WTC11 (cell line): ENCODE data around the gene CCDC80. TPM values are rescaled to one million over a fixed set of nuclear protein-coding genes. Genes with fewer than 3 reads are reported as not detected.

Source experiments
- ATAC-seq: fragments of 200-7000 bp; cut with Tn5 transposase; 2 replicates; pipeline ENCODE4 v1.10.0; 2021; ENCODE audit warnings: mild to moderate bottlenecking, moderate library complexity
- CTCF ChIA-PET: fragments of 300-600 bp; sonication (Branson Sonifier 250); formaldehyde crosslinking; loops from one replicate; lab custom pipeline; 2021; ENCODE audit warnings: antibody characterized with exemption; lab: Charles Lee
- POLR2A ChIA-PET: fragments of 350-600 bp; sonication (Branson Sonifier 250); formaldehyde crosslinking; loops from one replicate; lab custom pipeline; 2021; ENCODE audit warnings: antibody characterized with exemption; lab: Charles Lee
- DNase-seq: peaks from one replicate; pipeline ENCODE4 v3.0.0; 2021; ENCODE audit warnings: low spot score
- H3K27ac Mint-ChIP-seq: 2 replicates; pipeline ENCODE4 v1.8.0; 2021; ENCODE audit warnings: mixed read lengths
- H3K27me3 Mint-ChIP-seq: 2 replicates; pipeline ENCODE4 v1.8.0; 2021; ENCODE audit warnings: low read depth, mild to moderate bottlenecking, moderate library complexity, mixed read lengths
- H3K36me3 Mint-ChIP-seq: 2 replicates; pipeline ENCODE4 v1.8.0; 2021; ENCODE audit warnings: mixed read lengths
- H3K4me1 Mint-ChIP-seq: 2 replicates; pipeline ENCODE4 v1.8.0; 2022; ENCODE audit warnings: mixed read lengths
- H3K4me3 Mint-ChIP-seq: 2 replicates; pipeline ENCODE4 v1.8.0; 2021; ENCODE audit warnings: mild to moderate bottlenecking, moderate library complexity, mixed read lengths
- H3K9me3 Mint-ChIP-seq: 2 replicates; pipeline ENCODE4 v1.8.0; 2021; ENCODE audit warnings: mixed read lengths
- CREM ChIP-seq: sonication (generic); formaldehyde crosslinking; IDR thresholded peaks from 2 replicates; pipeline ENCODE4 v1.8.1; 2022; ENCODE audit warnings: mild to moderate bottlenecking, missing genetic modification reagents, moderate library complexity
- EMX1 ChIP-seq: fragments of 250-450 bp; sonication (Bioruptor Pico); IDR thresholded peaks from 2 replicates; pipeline ENCODE4 v1.8.0; 2021; ENCODE audit warnings: mild to moderate bottlenecking
- FOXJ3 ChIP-seq: sonication (generic); formaldehyde crosslinking; IDR thresholded peaks from 2 replicates; pipeline ENCODE4 v1.9.0; 2021; ENCODE audit warnings: missing genetic modification reagents, mild to moderate bottlenecking, borderline replicate concordance
- FOXK1 ChIP-seq: sonication (generic); formaldehyde crosslinking; IDR thresholded peaks from 2 replicates; pipeline ENCODE4 v1.8.0; 2022; ENCODE audit warnings: mild to moderate bottlenecking, moderate library complexity, missing genetic modification reagents
- FOXP4 ChIP-seq: sonication (generic); formaldehyde crosslinking; IDR thresholded peaks from 2 replicates; pipeline ENCODE4 v1.8.0; 2022; ENCODE audit warnings: mild to moderate bottlenecking, missing genetic modification reagents
- GRHL2 ChIP-seq: fragments of 250-450 bp; sonication (Bioruptor Pico); IDR thresholded peaks from 2 replicates; pipeline ENCODE4 v1.8.0; 2022; ENCODE audit warnings: mild to moderate bottlenecking, moderate library complexity; ENCODE audit not compliant: insufficient replicate concordance, severe bottlenecking
- HMGA2 ChIP-seq: fragments of 250-450 bp; sonication (Bioruptor Pico); IDR thresholded peaks from 2 replicates; pipeline ENCODE4 v1.4.0; 2021; ENCODE audit warnings: mild to moderate bottlenecking, moderate library complexity
- IRF2 ChIP-seq: sonication (generic); formaldehyde crosslinking; IDR thresholded peaks from 2 replicates; pipeline ENCODE4 v1.8.0; 2022; ENCODE audit warnings: low read depth, missing genetic modification reagents, borderline replicate concordance
- MXD4 ChIP-seq: fragments of 250-450 bp; sonication (Bioruptor Pico); IDR thresholded peaks from 2 replicates; pipeline ENCODE4 v1.8.0; 2021; ENCODE audit warnings: mild to moderate bottlenecking, moderate library complexity, borderline replicate concordance
- NR2C2 ChIP-seq: sonication (generic); formaldehyde crosslinking; IDR thresholded peaks from 2 replicates; pipeline ENCODE4 v1.8.0; 2022; ENCODE audit warnings: mild to moderate bottlenecking, missing genetic modification reagents
- NR3C1 ChIP-seq: sonication (generic); formaldehyde crosslinking; conservative IDR thresholded peaks from 2 replicates; pipeline ENCODE4 v1.8.1; 2023; ENCODE audit warnings: low read depth, mild to moderate bottlenecking, missing genetic modification reagents
- OVOL2 ChIP-seq: fragments of 250-450 bp; sonication (Bioruptor Pico); IDR thresholded peaks from 2 replicates; pipeline ENCODE4 v1.9.0; 2021; ENCODE audit warnings: mild to moderate bottlenecking, borderline replicate concordance
- SMAD3 ChIP-seq: sonication (generic); formaldehyde crosslinking; IDR thresholded peaks from 2 replicates; pipeline ENCODE4 v1.8.0; 2022; ENCODE audit warnings: missing genetic modification reagents, mild to moderate bottlenecking, borderline replicate concordance
- SMAD4 ChIP-seq: sonication (generic); formaldehyde crosslinking; IDR thresholded peaks from 2 replicates; pipeline ENCODE4 v1.8.0; 2022; ENCODE audit warnings: mild to moderate bottlenecking, missing genetic modification reagents
- SP1 ChIP-seq: sonication (generic); formaldehyde crosslinking; conservative IDR thresholded peaks from 2 replicates; pipeline ENCODE4 v1.8.1; 2022; ENCODE audit warnings: missing genetic modification reagents
- TCF7 ChIP-seq: sonication (generic); formaldehyde crosslinking; IDR thresholded peaks from 2 replicates; pipeline ENCODE4 v1.8.0; 2022; ENCODE audit warnings: mild to moderate bottlenecking, low read depth, missing genetic modification reagents, moderate library complexity
- ZBTB43 ChIP-seq: sonication (generic); formaldehyde crosslinking; IDR thresholded peaks from 2 replicates; pipeline ENCODE4 v1.8.1; 2023; ENCODE audit warnings: mild to moderate bottlenecking, missing genetic modification reagents
- ZNF138 ChIP-seq: sonication (generic); formaldehyde crosslinking; conservative IDR thresholded peaks from 2 replicates; pipeline ENCODE4 v1.8.1; 2022; ENCODE audit warnings: mild to moderate bottlenecking, moderate library complexity, missing genetic modification reagents
- ZNF317 ChIP-seq: sonication (generic); formaldehyde crosslinking; IDR thresholded peaks from 2 replicates; pipeline ENCODE4 v1.8.1; 2023; ENCODE audit warnings: low read depth, mild to moderate bottlenecking, moderate library complexity, missing genetic modification reagents, borderline replicate concordance
- ZNF416 ChIP-seq: fragments of 250-450 bp; sonication (Bioruptor Pico); IDR thresholded peaks from 2 replicates; pipeline ENCODE4 v1.9.0; 2021; ENCODE audit warnings: mild to moderate bottlenecking, inconsistent platforms
- ZNF423 ChIP-seq: fragments of 250-450 bp; sonication (Bioruptor Pico); IDR thresholded peaks from 2 replicates; pipeline ENCODE4 v2.1.2; 2022; ENCODE audit warnings: mild to moderate bottlenecking, moderate library complexity
- ZNF671 ChIP-seq: fragments of 250-450 bp; sonication (Bioruptor Pico); IDR thresholded peaks from 2 replicates; pipeline ENCODE4 v1.8.0; 2021; ENCODE audit warnings: mild to moderate bottlenecking
- ZSCAN18 ChIP-seq: fragments of 250-450 bp; sonication (Bioruptor Pico); IDR thresholded peaks from 2 replicates; pipeline ENCODE4 v2.1.2; 2022; ENCODE audit warnings: mild to moderate bottlenecking, moderate library complexity
- total RNA-seq: library from RNA; stranded (reverse); gene quantifications from 3 replicates; pipeline ENCODE4 v1.2.3, GENCODE V29; 2021
- TF ChIP-seq, protein P1 (sequence below): sonication (generic); formaldehyde crosslinking; IDR thresholded peaks from 2 replicates; pipeline ENCODE4 v1.8.1; 2023; ENCODE audit warnings: mild to moderate bottlenecking, missing genetic modification reagents, moderate library complexity

CCDC80 gene
- total RNA-seq, 1 experiment from 2014 or later: 10.9 TPM

GRCh38 chr3:112629425-112629824 lies 11.5 kb downstream of the CCDC80 start (continued):
- TF ChIP-seq FOXP4 (CRISPR knock-in tag) (no peak), EMX1 (CRISPR knock-in tag) (no peak), SP1 (no peak), ZBTB43 (no peak), ZNF138 (CRISPR knock-in tag) (no peak), IRF2 (CRISPR knock-in tag) (no peak), OVOL2 (CRISPR knock-in tag) (no peak), CREM (CRISPR knock-in tag) (no peak), MXD4 (no peak), HMGA2 (no peak)
- TF ChIP-seq, protein P1, sequence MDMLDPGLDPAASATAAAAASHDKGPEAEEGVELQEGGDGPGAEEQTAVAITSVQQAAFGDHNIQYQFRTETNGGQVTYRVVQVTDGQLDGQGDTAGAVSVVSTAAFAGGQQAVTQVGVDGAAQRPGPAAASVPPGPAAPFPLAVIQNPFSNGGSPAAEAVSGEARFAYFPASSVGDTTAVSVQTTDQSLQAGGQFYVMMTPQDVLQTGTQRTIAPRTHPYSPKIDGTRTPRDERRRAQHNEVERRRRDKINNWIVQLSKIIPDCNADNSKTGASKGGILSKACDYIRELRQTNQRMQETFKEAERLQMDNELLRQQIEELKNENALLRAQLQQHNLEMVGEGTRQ (CRISPR knock-in tag): no peak

DNA sequence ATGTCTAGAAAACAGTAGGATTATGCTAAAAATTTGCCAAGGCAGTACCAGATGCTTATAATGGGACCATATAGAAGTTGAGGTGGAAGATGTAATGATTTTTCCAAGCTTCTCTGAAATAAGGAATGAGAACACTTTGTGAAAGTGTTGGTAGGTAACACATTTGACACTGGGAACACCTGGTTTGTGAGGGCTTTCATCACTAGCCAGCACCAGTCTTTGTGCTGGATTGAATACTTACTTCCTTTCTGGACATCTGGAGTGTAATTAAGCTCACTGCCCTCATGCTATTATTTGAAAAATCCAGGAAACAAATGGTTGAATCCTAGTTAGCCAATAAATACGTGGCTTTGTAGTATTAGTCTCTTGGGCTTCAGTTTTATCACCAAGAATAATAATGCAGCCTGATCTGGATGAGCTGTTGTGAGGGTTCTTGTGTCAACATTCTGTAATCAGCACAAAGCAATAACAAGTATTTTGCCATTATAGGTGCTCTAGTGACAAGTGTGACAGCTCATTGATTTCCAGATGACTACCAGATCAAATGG lies 12.9 kb downstream of the CCDC80 start:
- no peak for TF ChIP-seq FOXJ3 (CRISPR knock-in tag)
- no peak for TF ChIP-seq FOXK1
- TF ChIP-seq SP1: no peak
- TF ChIP-seq SMAD4 (CRISPR knock-in tag): no peak
- no peak for TF ChIP-seq TCF7 (CRISPR knock-in tag)
- TF ChIP-seq ZNF317 (CRISPR knock-in tag): no peak
- TF ChIP-seq HMGA2: no peak
- TF ChIP-seq GRHL2 (CRISPR knock-in tag): no peak
- no peak for TF ChIP-seq NR2C2 (CRISPR knock-in tag)
- TF ChIP-seq ZNF423 (CRISPR knock-in tag): no peak
- no peak for TF ChIP-seq ZSCAN18
- no peak for TF ChIP-seq ZBTB43
- TF ChIP-seq SMAD3 (CRISPR knock-in tag): no peak
- TF ChIP-seq ZNF416 (CRISPR knock-in tag): no peak
- TF ChIP-seq FOXP4 (CRISPR knock-in tag): no peak
- TF ChIP-seq MXD4: no peak
- TF ChIP-seq ZNF671 (CRISPR knock-in tag): no peak
- no peak for TF ChIP-seq NR3C1 (CRISPR knock-in tag)
- ChIA-PET POLR2A (interaction anchor here (0.6 kb wide), 1 partner anchor 1467 kb away, joined by 9 read pairs; no protein-coding TSS in a partner anchor), CTCF (interaction anchor here (0.9 to 1.4 kb wide), 2 partner anchors 11 to 107 kb away, joined by 3 read pairs; no protein-coding TSS in a partner anchor)
- Mint-ChIP-seq H3K27me3 (no peaks in the 10 kb centered on the region), H3K4me1 (peaks cover 46% of the 10 kb centered on the region), H3K27ac (no peak overlapping the region), H3K4me3 (no peak overlapping the region), H3K9me3 (no peaks in the 10 kb centered on the region), H3K36me3 (no peaks in the 10 kb centered on the region)
- DNase-seq: no peak
- ATAC-seq: no peak
